Epithelial cell of prostate (primary cell): ENCODE results near the gene MICOS13.
A peak's percentile ranks its signal among the peaks of the same experiment; 100 is the strongest.
"Not testable (repeated sequence)": the region's sequence is repeated elsewhere in the genome, so short reads cannot be mapped to it uniquely, and the experiment has no call there.

Experiments
- DNase-seq: peaks from one replicate; pipeline ENCODE4 v3.0.0-alpha.2; 2011; ENCODE audit warnings: low read depth, low spot score
- H3K27ac ChIP-seq: fragments of 450-650 bp; 2 replicates; pipeline ENCODE4 v1.5.1; 2017; ENCODE audit warnings: mild to moderate bottlenecking

Gene MICOS13

GRCh38 chr19:5702053-5702410 lies 21.7 kb upstream of the MICOS13 start:
- DNase-seq, H3K27ac ChIP-seq: not testable (repeated sequence)

- no peak overlapping the region for H3K27ac ChIP-seq
- no peak for DNase-seq
These were observed 20.3 kb upstream of the MICOS13 start for GRCh38 chr19:5700455-5701092.

- no peak overlapping the region for H3K27ac ChIP-seq
- no peak for DNase-seq
These were observed 18.5 kb upstream of the MICOS13 start for GRCh38 chr19:5698635-5699422.

GRCh38 chr19:5697890-5698634 lies 17.7 kb upstream of the MICOS13 start:
- no peak overlapping the region for H3K27ac ChIP-seq

GRCh38 chr19:5697022-5697889 lies 16.9 kb upstream of the MICOS13 start:
- H3K27ac ChIP-seq: no peak overlapping the region

More at GRCh38 chr19:5697890-5698634, 17.7 kb upstream of the MICOS13 start:
- DNase-seq: no peak

GRCh38 chr19:5696196-5697021 lies 16.1 kb upstream of the MICOS13 start:
- no peak overlapping the region for H3K27ac ChIP-seq

More at GRCh38 chr19:5697022-5697889, 16.9 kb upstream of the MICOS13 start:
- DNase-seq: no peak

GRCh38 chr19:5695649-5696195 lies 15.4 kb upstream of the MICOS13 start:
- no peak overlapping the region for H3K27ac ChIP-seq
- no peak for DNase-seq

More at GRCh38 chr19:5696196-5697021, 16.1 kb upstream of the MICOS13 start:
- DNase-seq: no peak

GRCh38 chr19:5694956-5695648 lies 14.8 kb upstream of the MICOS13 start:
- no peak overlapping the region for H3K27ac ChIP-seq
- DNase-seq: no peak

GRCh38 chr19:5694167-5694955 lies 14.0 kb upstream of the MICOS13 start:
- DNase-seq: no peak
- H3K27ac ChIP-seq: no peak overlapping the region

GRCh38 chr19:5693195-5694166 lies 13.2 kb upstream of the MICOS13 start:
- peak overlapping the region; percentile 93 for H3K27ac ChIP-seq
- DNase-seq: no peak

- H3K27ac ChIP-seq: peak overlapping the region; percentile 93
- no peak for DNase-seq
These were observed 12.4 kb upstream of the MICOS13 start for GRCh38 chr19:5692723-5693194.

- H3K27ac ChIP-seq: peak overlapping the region; percentile 93
- no peak for DNase-seq
These were observed 11.8 kb upstream of the MICOS13 start for GRCh38 chr19:5691822-5692722.

- DNase-seq: no peak
- peak overlapping the region; percentile 93 for H3K27ac ChIP-seq
These were observed 10.9 kb upstream of the MICOS13 start for GRCh38 chr19:5690955-5691821.
